GM04504 (cell line): Measurements from ENCODE around the gene HOMER1.
"Not testable (repeated sequence)": the region's sequence is repeated elsewhere in the genome, so short reads cannot be mapped to it uniquely, and the experiment has no call there.

Source experiments
- DNase-seq: peaks from one replicate; pipeline ENCODE4 v3.0.0-alpha.2; 2012; ENCODE audit warnings: low read depth

Gene HOMER1

GRCh38 chr5:79517601-79518000 is 3.7 kb upstream of the HOMER1 start:
- DNase-seq: no peak

GRCh38 chr5:79516986-79517385 is 3.1 kb upstream of the HOMER1 start:
- DNase-seq: no peak

- not testable (repeated sequence) for DNase-seq
Observed at GRCh38 chr5:79516331-79516730, 2.4 kb upstream of the HOMER1 start.

- DNase-seq: peak; percentile 51
Observed at GRCh38 chr5:79514391-79515105, 614 bp upstream of the HOMER1 start.

- DNase-seq: no peak
Observed at GRCh38 chr5:79513308-79513703, 628 bp downstream of the HOMER1 start.

GRCh38 chr5:79512471-79513307 is 1.2 kb downstream of the HOMER1 start:
- no peak for DNase-seq

DNA sequence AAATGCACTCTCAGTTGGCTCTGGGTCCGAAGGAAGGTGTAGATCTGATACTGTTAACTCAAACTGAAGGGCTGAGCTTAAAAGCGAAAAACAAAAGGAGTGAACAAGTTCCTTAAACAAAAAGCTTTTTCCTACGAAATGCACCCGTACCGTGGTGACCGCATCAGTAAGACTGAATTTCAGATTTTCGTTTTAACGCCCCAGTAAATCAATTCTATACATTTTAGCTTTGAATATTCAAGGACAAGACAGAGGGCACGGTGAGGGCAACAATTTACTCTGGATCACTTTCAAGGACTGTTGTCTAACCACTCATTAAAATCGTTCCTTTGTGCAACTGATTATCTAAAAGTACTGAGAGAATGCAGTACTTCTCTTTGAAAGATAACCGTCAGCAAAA is 1.9 kb downstream of the HOMER1 start:
- DNase-seq: no peak

GRCh38 chr5:79510638-79511037 is 3.3 kb downstream of the HOMER1 start:
- DNase-seq: no peak

DNA sequence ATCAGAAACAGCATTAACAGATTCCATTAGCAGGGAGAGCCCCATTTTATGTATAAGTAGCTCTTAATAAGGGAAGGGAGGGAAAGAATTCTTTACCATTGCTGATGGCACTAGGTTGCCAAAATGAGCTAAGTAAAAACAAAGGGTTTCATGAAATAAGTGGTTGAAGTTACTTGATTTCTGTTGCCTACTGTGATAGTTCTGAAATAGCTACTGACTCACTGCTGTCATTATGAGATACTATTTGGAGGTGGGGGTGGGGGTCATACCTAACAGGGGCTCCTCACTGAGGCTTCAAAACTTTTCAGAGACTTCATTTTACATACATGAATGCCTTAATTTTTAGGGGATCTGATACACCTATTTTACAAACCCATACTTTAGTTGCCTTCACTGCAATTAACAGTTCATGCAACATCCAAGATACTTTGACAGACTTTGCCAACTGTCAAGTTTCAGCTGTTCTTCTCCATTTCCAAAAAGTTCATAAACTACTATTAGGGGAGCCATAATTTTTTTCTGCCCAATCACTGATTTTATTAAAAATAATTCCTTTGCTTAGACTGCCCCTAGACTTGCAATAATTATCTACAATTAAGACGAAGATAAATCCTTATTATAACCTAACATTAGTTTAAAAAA is 4.6 kb downstream of the HOMER1 start:
- DNase-seq: no peak

GRCh38 chr5:79508794-79509193 is 5.1 kb downstream of the HOMER1 start:
- DNase-seq: no peak

- DNase-seq: no peak
Observed at GRCh38 chr5:79508354-79508753, 5.6 kb downstream of the HOMER1 start.

- no peak for DNase-seq
Observed at GRCh38 chr5:79507251-79508205, 6.4 kb downstream of the HOMER1 start.

GRCh38 chr5:79505138-79505537 is 8.8 kb downstream of the HOMER1 start:
- no peak for DNase-seq

DNA sequence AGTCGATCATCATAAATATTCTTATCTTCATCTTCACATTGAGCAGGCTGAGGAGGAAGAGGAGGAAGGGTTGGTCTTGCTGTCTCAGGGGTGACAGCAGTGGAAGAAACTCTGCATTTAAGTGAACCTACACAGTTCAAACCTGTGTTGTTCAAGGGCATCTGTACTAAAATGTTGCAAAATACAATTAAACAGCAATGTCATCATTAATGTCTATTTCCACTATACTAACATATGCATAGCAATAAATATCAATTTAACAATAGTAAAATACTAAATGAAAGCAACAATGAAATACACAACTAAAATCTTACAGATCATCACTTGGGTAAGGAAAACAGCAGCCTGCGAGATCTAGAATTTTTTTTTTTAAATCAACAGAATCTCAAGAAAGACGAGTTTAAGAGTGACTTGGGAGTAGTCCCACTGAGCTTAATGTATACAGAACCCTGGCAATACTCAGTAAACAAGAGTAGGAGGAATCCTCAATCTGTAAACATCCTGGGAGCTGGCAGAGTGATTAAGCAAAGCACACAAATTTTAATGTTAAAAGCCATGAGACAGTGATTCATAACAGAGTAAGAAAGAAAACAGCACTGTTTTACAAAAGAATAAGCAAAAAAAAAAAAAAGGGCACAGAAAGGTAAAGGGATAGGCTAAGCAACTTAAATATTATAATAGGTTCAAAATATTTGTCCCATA is 10.0 kb downstream of the HOMER1 start:
- DNase-seq: no peak

DNA sequence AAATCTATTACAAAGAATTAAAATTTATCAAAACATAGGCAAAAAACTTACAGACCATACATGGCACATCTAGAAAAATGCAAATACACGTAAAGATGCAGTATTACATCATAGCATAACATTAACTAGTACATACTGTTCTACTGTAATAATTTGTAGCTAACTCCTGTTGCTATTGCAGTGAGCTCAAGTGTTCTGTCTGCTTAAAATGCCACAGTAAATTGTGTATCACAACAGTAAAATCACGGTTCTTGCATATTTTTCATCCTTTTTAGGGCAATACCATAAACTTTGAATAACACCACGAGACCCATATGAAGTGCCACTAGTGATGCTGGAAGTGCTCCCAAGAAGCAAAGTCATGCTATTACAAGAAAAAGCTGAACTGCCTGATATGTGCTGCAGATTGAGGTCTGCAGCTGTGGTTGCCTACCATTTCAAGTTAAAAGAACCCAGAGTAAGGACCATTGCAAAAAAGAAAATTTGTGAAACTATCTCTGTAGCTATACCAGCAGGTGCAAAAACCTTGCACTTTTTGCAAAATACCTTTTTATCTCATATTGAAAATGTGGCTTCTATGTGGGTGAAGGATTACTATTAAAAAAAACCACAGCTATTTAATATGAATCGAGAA is 14.2 kb downstream of the HOMER1 start:
- DNase-seq: no peak

DNA sequence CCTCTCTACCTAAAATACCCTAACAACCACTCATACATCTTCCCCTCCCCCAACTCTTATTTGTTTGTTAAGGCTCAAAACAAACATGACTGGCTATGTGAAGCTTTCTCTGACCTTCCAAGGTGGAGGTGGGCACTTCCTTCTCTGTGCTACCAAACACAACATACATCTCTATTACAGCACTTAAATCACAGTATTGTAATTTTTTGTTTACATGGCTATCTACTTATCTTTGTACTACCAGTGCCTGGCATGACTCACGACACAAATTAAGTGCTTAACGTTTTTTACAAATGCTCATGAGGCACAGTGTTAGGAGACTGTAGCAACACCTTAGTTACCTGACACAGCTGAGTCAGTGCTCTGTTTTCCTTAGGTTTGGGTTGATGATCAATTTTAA is 18.6 kb downstream of the HOMER1 start:
- DNase-seq: no peak

- no peak for DNase-seq
Observed at GRCh38 chr5:79493596-79494345, 20.2 kb downstream of the HOMER1 start.

DNA sequence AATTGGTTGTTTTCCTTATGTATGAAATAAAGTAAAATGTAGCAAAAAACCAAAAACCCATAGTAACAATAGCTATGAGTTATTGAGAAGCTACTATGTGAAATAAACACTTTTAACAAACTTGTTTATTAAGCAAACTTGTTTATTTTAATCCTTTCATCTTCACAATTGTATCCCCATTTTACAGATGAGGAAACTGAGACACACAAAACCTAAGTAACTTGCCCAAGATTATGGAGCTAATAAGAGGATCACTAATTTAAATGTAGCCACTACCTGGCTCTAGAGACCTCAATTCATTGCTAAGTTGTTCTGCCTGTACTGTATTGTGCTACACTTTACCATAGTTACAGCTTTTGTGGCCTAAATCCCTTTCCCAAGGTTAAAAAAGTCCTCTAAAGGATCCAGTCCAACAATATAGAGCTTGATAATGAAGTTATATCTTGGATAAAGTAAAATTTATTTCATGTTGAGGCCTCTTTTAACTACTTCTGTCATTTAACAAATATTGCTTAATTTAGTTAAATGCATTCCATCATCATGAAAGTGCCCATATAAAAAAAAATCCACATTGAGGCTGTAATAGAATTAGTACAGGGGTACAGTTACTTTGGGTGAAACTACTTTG is 22.1 kb downstream of the HOMER1 start:
- no peak for DNase-seq

- no peak for DNase-seq
Observed at GRCh38 chr5:79490323-79490936, 23.5 kb downstream of the HOMER1 start.
